Lung (tissue), 12 donors: ENCODE results near the gene NCAM1. TPM values are rescaled to one million over a fixed set of nuclear protein-coding genes. Genes with fewer than 3 reads are reported as not detected.

ENCODE experiments used
- ATAC-seq: fragments of 200-7000 bp; cut with Tn5 transposase; one replicate; pipeline ENCODE4 v1.9.1; 2020; ENCODE audit warnings: moderate number of reproducible peaks; ENCODE audit not compliant: insufficient read depth, low FRiP score
- DNase-seq, 3 donors: peaks; one replicate each; pipeline ENCODE4 v3.0.0-alpha.2; 2013 to 2017
- H3K27ac ChIP-seq, 2 donors: one replicate each; pipeline ENCODE4 v1.5.1; 2013; ENCODE audit warnings: mild to moderate bottlenecking in 2 of 2, moderate library complexity in 2 of 2, control low read depth in 1 of 2, inconsistent platforms in 1 of 2, low read depth in 1 of 2, low read length in 1 of 2
- H3K27me3 ChIP-seq, 3 donors: one replicate each; pipeline ENCODE4 v1.5.1; 2013; ENCODE audit warnings: low read length in 2 of 3; ENCODE audit not compliant: control insufficient read depth in 3 of 3, insufficient read depth in 3 of 3
- H3K36me3 ChIP-seq, 4 donors: one replicate each; pipeline ENCODE4 v1.5.1; 2013; ENCODE audit warnings: low read length in 4 of 4, mild to moderate bottlenecking in 1 of 4, moderate library complexity in 1 of 4; ENCODE audit not compliant: control insufficient read depth in 4 of 4, insufficient read depth in 4 of 4
- H3K4me1 ChIP-seq, 5 donors: one replicate each; pipeline ENCODE4 v1.5.1; 2013; ENCODE audit warnings: low read length in 5 of 5, mild to moderate bottlenecking in 2 of 5, moderate library complexity in 1 of 5; ENCODE audit not compliant: control insufficient read depth in 5 of 5, insufficient read depth in 5 of 5
- H3K4me3 ChIP-seq: one replicate; pipeline ENCODE4 v1.5.1; 2013; ENCODE audit warnings: mild to moderate bottlenecking, control low read depth, moderate library complexity
- H3K9ac ChIP-seq, 2 donors: one replicate each; pipeline ENCODE4 v1.5.1; 2013; ENCODE audit warnings: low read length in 2 of 2, control low read depth in 1 of 2; ENCODE audit not compliant: insufficient read depth in 1 of 2
- H3K9me3 ChIP-seq, 4 donors: one replicate each; pipeline ENCODE4 v1.5.1; 2013; ENCODE audit warnings: low read length in 3 of 4, mild to moderate bottlenecking in 1 of 4, moderate library complexity in 1 of 4; ENCODE audit not compliant: control insufficient read depth in 4 of 4, insufficient read depth in 3 of 4
- WGBS, 2 donors: extraction: QIAGEN DNeasy Blood & Tissue Kit; methylation state at CpG; one replicate each; pipeline ENCODE4 v1.1.7; 2013; 5-methylcytosine and 5-hydroxymethylcytosine counted together
- polyA plus RNA-seq, 2 donors: library from polyadenylated mRNA; stranded (reverse); fragments of 200-250 nt; gene quantifications; one replicate each; pipeline ENCODE4 v1.2.1, GENCODE V29; 2013
- total RNA-seq, 2 donors: library from RNA; depleted of rRNA in 1 of 2; stranded (reverse); fragments of >200 nt in 1 of 2; gene quantifications; one replicate each; pipeline ENCODE4 v1.2.1, GENCODE V29; 2014 to 2021
- TF ChIP-seq, protein P1 (sequence below): IDR thresholded peaks from 2 replicates; pipeline ENCODE4 v1.5.1; 2012; ENCODE audit warnings: mild to moderate bottlenecking; ENCODE audit errors: control extremely low read depth, extremely low read depth
- donor health status: control.
- donor health status: control.
- donor health status: Bipolar disorder and iron deficiency.
- donor health status: healthy.
- donor health status: DM: yes; HTN: yes; CAD: no.

Gene NCAM1
- total and polyA plus RNA-seq, 4 donors, result 0.28 to 36.5 (median 2.4) TPM

DNA sequence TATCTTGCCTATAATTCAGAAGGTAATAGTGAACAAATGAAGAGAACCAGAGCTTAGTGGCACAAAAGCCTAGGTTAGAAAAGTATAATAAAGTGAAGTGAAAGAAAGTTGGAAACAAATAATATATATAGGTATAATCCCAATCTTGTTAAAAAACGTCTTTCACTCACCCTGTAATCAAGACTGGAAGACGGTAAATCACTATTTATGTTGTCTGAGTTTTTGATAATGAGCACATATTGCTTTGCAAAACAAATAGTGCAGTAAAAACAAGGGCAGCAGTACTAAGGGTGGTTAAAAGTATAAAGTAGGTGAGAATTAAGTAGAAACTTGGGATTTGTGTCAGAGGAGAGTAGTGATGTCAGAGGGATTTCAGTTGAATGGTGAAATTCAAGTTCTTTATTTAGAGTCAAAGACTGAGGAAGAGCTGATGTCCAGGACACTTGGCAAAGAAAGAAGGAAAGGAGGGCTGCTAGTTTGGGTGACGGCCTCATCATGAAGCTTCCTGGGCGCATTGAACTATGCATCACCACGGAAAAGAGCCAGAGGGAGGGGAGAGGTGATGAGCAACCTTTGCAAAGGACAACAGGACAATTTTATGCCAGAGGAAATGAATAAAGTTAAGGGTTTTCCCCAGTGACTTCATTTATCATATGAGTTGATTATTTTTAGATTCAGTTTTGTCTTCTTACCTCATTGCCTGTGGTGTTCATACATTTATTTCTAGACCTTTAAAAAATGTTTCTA lies 11.4 kb downstream of the NCAM1 start:
- no peaks in the 10 kb centered on the region for H3K9me3 ChIP-seq
- peak overlapping the region in 1 of 2 donors; percentile 17 for H3K27ac ChIP-seq
- H3K9ac ChIP-seq, result no peak overlapping the region
- no peaks in the 10 kb centered on the region for H3K36me3 ChIP-seq
- 80 to 82% methylated on average over 5 of the region's 5 CpGs for WGBS, 2 donors
- peaks cover 0 to 25% (median 10%) of the 10 kb centered on the region in 5 donors for H3K4me1 ChIP-seq
- DNase-seq (no peak), ATAC-seq (no peak)
- H3K27me3 ChIP-seq, result no peaks in the 10 kb centered on the region
- TF ChIP-seq, protein P1, sequence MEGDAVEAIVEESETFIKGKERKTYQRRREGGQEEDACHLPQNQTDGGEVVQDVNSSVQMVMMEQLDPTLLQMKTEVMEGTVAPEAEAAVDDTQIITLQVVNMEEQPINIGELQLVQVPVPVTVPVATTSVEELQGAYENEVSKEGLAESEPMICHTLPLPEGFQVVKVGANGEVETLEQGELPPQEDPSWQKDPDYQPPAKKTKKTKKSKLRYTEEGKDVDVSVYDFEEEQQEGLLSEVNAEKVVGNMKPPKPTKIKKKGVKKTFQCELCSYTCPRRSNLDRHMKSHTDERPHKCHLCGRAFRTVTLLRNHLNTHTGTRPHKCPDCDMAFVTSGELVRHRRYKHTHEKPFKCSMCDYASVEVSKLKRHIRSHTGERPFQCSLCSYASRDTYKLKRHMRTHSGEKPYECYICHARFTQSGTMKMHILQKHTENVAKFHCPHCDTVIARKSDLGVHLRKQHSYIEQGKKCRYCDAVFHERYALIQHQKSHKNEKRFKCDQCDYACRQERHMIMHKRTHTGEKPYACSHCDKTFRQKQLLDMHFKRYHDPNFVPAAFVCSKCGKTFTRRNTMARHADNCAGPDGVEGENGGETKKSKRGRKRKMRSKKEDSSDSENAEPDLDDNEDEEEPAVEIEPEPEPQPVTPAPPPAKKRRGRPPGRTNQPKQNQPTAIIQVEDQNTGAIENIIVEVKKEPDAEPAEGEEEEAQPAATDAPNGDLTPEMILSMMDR, result no peak
- no peak overlapping the region for H3K4me3 ChIP-seq

DNA sequence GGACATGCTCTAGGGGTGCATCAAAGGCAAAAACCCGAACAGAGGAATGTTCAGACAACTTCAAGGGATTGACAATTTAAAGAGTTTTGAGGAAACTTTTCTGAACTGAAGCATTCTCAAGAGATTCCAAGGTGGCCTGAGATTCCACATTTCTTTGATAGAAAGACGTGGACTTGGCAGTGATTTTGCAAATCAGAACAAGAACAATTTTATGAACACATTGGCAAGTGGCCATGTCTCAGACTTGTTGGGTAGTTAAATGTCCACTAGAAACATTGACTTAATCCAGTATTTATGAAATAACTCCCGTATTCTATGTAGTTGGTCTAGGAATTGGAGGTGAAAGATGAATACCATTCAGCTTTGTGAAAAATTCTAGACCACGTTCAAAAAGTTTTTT lies 13.8 kb downstream of the NCAM1 start:
- no peak overlapping the region for H3K4me3 ChIP-seq
- H3K27me3 ChIP-seq, result no peaks in the 10 kb centered on the region
- no peak overlapping the region for H3K27ac ChIP-seq
- no peaks in the 10 kb centered on the region for H3K9me3 ChIP-seq
- ATAC-seq (no peak), DNase-seq (peak in 2 of 3 donors; percentile 51 to 77)
- no peaks in the 10 kb centered on the region for H3K36me3 ChIP-seq
- H3K4me1 ChIP-seq, result peaks cover 0 to 22% (median 9%) of the 10 kb centered on the region in 5 donors
- no peak overlapping the region for H3K9ac ChIP-seq
- TF ChIP-seq, protein P1, result no peak
- 48 to 79% methylated on average over 4 of the region's 4 CpGs for WGBS, 2 donors

DNA sequence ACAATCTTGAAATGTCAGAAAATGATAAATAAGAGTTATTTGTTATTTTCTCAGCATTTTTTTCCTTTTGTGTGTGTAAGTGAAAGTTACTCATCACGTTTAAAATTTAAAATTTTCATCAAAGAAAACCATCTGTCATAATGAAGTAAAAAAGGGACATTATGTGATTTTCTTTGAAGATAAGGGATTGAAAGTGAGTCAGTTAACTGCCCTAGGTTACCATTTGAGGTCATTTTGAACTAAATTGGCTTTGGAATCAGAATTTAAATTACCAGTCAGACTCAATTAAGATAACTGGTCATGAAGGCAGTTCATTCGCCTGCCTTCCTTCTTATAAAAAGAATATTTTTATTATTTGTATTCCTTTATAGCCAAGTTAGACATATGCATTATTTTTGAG lies 14.3 kb downstream of the NCAM1 start:
- TF ChIP-seq, protein P1, result no peak
- no peak overlapping the region for H3K9ac ChIP-seq
- 85 to 87% methylated on average over 2 of the region's 2 CpGs for WGBS, 2 donors
- ATAC-seq (no peak), DNase-seq (no peak)
- no peaks in the 10 kb centered on the region for H3K27me3 ChIP-seq
- no peaks in the 10 kb centered on the region for H3K36me3 ChIP-seq
- H3K4me3 ChIP-seq, result no peak overlapping the region
- H3K9me3 ChIP-seq, result no peaks in the 10 kb centered on the region
- peaks cover 0 to 18% (median 9%) of the 10 kb centered on the region in 5 donors for H3K4me1 ChIP-seq
- no peak overlapping the region for H3K27ac ChIP-seq
